Lower leg skin (tissue), 4 donors: Measurements from ENCODE around the gene PCCA. TPM values are rescaled to one million over a fixed set of nuclear protein-coding genes. Genes with fewer than 3 reads are reported as not detected.
"Not testable (repeated sequence)": the region's sequence is repeated elsewhere in the genome, so short reads cannot be mapped to it uniquely, and the experiment has no call there.

ENCODE experiments used
- DNase-seq, 2 donors: peaks; one replicate each; pipeline ENCODE4 v3.0.0-alpha.2; 2019; ENCODE audit warnings: low spot score in 2 of 2
- H3K4me3 ChIP-seq: fragments of 200-600 bp; sonication (generic); 2 replicates; pipeline ENCODE4 v1.5.1; 2017; ENCODE audit warnings: mild to moderate bottlenecking, low read depth; ENCODE audit not compliant: poor library complexity, severe bottlenecking
- POLR2A ChIP-seq, 2 donors: fragments of 450-650 bp; IDR thresholded peaks; one replicate each; pipeline ENCODE4 v1.6.1; 2016 to 2017; ENCODE audit warnings: antibody characterized with exemption in 2 of 2, mild to moderate bottlenecking in 1 of 2, moderate library complexity in 1 of 2
- WGBS, 2 donors: methylation state at CpG; one replicate each; pipeline ENCODE4 v1.1.5; 2018; 5-methylcytosine and 5-hydroxymethylcytosine counted together
- intact Hi-C: fragments of 100-400 bp; cut with DNase I; formaldehyde crosslinking; loops from one replicate; pipeline ENCODE4 v1.15.0; 2023; ENCODE audit warnings: low total_unique reads
- total RNA-seq, 4 donors: library from RNA; depleted of rRNA; stranded (reverse); fragments of >200 nt; gene quantifications; one replicate each; pipeline ENCODE4 v1.1.0, GENCODE V29; 2016
- TF ChIP-seq, protein P1 (sequence below), 3 donors: fragments of 450-650 bp; IDR thresholded peaks; one replicate each; pipeline ENCODE4 v1.5.1; 2016; ENCODE audit warnings: antibody characterized with exemption in 3 of 3, mild to moderate bottlenecking in 3 of 3, moderate library complexity in 2 of 3

The PCCA gene
- total RNA-seq, 4 donors from 2014 or later, result 24.3 to 34.2 (median 26.2) TPM

DNA sequence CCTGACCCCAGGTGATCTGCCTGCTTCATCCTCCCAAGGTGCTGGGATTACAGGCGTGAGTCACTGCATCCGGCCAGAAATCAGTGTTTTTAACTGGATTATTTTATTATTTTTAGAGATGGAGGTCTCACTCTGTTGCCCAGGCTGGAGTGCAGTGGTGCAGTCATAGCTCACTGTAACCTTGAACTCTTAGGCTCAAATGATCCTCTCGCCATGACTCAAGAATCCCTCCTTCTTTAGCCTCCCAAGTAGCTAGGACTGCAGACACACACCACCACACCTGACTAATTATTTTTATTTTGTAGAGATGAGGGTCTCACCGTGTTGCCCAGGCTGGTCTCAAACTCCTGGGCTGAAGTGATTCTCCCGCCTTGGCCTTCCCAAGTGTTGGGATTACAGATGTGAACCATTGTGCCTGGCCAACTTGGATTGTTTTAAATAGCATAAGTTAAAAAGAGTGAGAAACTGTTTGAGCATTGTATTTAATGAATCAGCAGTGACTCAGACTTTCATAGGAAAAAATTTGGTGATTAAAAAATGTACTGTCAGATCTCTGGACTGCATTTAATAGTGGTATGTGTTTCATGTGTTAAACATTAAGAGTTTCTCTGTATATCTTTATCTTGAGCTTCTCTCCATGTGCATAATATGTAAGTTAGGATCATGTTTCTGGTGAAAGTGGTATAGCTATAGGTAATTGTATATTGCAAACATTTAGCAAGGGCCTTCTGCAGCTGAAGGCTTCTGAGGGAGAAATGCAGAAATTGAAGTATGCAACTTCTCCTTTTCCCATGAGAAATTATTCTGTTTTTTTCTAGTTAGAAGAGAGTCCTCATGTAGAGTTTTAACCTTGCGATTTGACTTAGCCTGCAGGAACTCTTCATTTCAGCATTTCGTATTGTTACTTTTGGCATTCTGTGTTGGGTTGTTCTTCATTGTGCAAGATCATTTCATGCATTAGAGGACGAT is 121.2 kb downstream of the PCCA start:
- 87 to 88% methylated on average over 8 of the region's 8 CpGs for WGBS, 2 donors
- TF ChIP-seq, protein P1, sequence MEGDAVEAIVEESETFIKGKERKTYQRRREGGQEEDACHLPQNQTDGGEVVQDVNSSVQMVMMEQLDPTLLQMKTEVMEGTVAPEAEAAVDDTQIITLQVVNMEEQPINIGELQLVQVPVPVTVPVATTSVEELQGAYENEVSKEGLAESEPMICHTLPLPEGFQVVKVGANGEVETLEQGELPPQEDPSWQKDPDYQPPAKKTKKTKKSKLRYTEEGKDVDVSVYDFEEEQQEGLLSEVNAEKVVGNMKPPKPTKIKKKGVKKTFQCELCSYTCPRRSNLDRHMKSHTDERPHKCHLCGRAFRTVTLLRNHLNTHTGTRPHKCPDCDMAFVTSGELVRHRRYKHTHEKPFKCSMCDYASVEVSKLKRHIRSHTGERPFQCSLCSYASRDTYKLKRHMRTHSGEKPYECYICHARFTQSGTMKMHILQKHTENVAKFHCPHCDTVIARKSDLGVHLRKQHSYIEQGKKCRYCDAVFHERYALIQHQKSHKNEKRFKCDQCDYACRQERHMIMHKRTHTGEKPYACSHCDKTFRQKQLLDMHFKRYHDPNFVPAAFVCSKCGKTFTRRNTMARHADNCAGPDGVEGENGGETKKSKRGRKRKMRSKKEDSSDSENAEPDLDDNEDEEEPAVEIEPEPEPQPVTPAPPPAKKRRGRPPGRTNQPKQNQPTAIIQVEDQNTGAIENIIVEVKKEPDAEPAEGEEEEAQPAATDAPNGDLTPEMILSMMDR (IDR thresholded peaks at IDR 0.05), result no peak
- TF ChIP-seq POLR2A (IDR thresholded peaks at IDR 0.05), result no peak
- intact Hi-C loops, result no loop called here

DNA sequence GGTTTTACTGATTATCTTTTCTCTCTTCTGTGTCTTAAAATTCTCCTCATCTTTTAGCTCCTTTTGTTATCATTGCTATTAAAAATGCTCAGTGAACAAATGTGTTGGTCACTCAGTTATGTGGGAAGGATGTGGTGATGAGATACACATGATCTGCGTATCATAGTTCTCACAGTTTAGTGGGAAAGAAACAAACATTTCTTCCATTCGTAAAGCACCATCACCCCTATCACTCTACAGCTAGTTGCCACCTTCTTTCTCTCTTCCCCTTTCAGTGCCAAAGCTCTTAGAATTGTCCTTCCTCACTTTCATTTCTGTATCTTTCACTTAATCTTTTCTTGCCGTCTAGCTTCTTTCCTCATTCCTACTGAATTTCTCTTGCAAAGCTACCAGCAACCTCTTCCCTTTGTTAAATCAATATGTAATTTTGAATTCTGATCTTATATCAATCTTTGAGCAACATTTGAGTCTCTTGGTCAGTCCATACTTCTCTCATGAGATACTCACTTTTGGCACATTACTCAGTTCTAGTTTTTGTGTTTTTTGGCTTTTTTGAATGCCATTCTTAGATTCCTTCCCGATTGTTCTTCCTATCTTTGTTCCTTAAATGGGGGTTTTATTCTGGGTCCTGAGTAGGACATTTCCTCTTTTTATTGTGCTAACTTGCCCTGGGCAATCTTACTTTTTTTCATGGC is 122.3 kb downstream of the PCCA start:
- intact Hi-C loops, result no loop called here
- no peak for DNase-seq
- TF ChIP-seq, protein P1 (IDR thresholded peaks at IDR 0.05), result no peak
- TF ChIP-seq POLR2A (IDR thresholded peaks at IDR 0.05), result no peak
- no peak overlapping the region for H3K4me3 ChIP-seq
- WGBS, 2 donors, result 87 to 94% methylated on average over 4 of the region's 4 CpGs

More for the DNA sequence above, 121.2 kb downstream of the PCCA start:
- DNase-seq, result no peak
- no peak overlapping the region for H3K4me3 ChIP-seq

DNA sequence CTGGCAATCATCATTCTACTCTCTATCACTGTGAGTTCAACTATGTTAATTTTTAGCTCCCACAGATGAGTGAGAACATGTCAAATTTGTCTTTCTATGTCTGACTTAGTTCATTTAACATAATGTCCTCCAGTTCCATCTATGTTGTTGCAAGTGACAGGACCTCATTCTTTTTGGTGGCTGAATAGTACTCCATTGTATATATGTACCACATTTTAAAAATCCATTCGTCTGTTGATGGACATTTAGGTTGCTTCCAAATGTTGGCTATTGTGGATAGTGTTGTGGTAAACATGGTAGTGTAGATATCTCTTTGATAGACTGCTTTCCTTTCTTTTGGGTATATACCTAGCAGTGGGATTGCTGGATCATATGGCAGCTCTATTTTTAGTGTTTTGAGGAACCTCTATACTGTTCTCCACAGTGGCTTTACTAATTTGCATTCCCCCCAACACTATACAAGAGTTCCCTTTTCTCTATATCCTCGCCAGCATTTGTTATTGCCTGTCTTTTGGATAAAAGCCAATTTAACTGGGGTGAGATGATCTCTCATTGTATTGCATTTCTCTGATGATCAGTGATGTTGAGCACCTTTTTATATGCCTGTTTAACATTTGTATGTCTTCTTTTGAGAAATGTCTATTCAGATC is 124.1 kb downstream of the PCCA start:
- no peak overlapping the region for H3K4me3 ChIP-seq
- intact Hi-C loops, result no loop called here
- WGBS, 2 donors, result 71 to 94% methylated on average over 2 of the region's 2 CpGs
- no peak for DNase-seq
- TF ChIP-seq, protein P1 (IDR thresholded peaks at IDR 0.05), result no peak
- no peak for TF ChIP-seq POLR2A (IDR thresholded peaks at IDR 0.05)

DNA sequence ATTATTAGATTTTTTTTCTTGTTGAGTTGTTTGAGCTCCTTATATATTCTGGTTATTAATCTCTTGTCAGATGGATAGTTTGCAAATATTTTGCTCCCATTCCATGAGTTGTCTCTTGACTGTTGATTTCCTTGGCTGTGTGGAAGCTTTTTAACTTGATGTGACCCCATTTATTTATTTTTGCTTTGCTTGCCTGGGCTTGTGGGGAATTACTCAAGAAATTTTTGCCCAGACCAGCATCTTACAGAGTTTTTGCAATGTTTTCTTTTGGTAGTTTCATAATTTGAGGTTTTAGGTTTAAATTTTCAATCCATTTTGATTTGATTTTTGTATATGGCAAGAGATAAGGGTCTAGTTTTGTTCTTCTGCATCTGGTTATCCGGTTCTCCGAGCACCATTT is 124.7 kb downstream of the PCCA start:
- TF ChIP-seq, protein P1 (IDR thresholded peaks at IDR 0.05), result no peak
- no peak for TF ChIP-seq POLR2A (IDR thresholded peaks at IDR 0.05)
- intact Hi-C loops, result no loop called here
- no peak overlapping the region for H3K4me3 ChIP-seq
- DNase-seq, result no peak
- WGBS, 2 donors, result 95 to 98% methylated on average over 2 of the region's 2 CpGs

DNA sequence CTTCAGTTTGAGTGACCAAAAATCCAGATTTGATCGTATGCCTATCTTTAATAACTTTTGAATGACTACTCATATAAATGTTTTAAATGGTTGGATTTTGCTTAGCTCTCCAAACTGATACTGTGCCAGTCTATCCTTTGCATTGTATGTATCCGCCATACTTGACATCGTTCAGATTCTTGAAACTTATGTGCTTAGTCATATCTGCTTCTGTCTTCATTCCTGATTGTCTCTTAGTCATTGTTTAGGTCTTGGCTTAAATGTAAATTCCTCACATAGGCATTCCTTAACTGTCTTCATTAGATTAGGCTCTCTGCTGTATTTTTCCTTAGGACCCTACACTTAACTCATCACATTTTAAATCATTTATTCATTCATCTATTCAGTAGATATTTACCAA is 126.0 kb downstream of the PCCA start:
- intact Hi-C loops, result no loop called here
- no peak for TF ChIP-seq POLR2A (IDR thresholded peaks at IDR 0.05)
- DNase-seq, result no peak
- WGBS, 2 donors, result 93 to 95% methylated on average over 3 of the region's 3 CpGs
- no peak overlapping the region for H3K4me3 ChIP-seq

DNA sequence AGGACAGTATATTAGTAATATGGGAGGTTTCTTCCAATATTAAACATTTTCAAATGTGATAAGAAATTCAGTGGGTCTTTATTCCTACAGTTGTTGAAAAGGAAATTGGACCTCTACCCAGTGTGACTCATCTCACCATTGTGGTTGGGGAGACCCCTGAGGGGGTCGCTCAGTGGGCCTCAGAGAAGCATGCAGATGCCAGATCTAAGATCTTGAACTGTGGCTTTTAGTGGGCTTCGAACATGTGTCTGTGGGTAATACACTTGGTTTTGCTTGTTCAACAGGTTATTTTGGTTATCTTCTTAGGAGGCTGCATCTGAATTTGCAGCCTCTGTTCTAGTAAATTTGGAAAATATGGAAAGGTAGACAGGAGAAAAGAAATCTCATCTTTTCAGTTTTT is 132.3 kb downstream of the PCCA start:
- TF ChIP-seq POLR2A (IDR thresholded peaks at IDR 0.05), result no peak
- TF ChIP-seq, protein P1 (IDR thresholded peaks at IDR 0.05), result no peak
- no peak for DNase-seq
- intact Hi-C loops, result no loop called here
- WGBS, 2 donors, result 57 to 81% methylated on average over 2 of the region's 2 CpGs
- H3K4me3 ChIP-seq, result no peak overlapping the region

DNA sequence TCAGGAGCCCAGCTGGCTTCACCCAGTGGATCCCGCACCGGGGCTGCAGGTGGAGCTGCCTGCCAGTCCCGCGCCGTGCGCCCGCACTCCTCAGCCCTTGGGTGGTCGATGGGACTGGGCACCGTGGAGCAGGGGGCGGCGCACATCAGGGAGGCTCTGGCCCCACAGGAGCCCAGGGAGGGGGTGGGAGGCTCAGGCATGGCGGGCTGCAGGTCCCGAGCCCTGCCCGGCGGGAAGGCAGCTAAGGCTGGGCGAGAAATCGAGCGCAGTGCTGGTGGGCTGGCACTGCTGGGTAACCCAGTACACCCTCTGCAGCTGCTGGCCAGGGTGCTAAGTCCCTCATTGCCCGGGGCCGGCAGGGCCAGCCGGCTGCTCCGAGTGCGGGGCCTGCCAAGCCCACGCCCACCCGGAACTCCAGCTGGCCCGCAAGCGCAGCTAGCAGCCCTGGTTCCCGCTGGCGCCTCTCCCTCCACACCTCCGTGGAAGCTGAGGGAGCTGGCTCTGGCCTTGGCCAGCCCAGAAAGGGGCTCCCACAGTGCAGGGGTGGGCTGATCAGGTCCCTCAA is 135.2 kb downstream of the PCCA start:
- DNase-seq, intact Hi-C loops, H3K4me3 ChIP-seq: not testable (repeated sequence)
- WGBS, 2 donors, result 95 to 96% methylated on average over 7 to 11 of the region's 30 CpGs
